A673 (cell line): ENCODE measurements around the gene SFTPB.

Experiments used
- EZH2 ChIP-seq: fragments of 200-600 bp; sonication (generic); IDR thresholded peaks from 2 replicates; pipeline ENCODE4 v1.6.1; 2017; ENCODE audit warnings: borderline replicate concordance, low read depth, mild to moderate bottlenecking, mixed read lengths, antibody characterized with exemption, low read length; ENCODE audit not compliant: poor library complexity, severe bottlenecking
- TF ChIP-seq, protein P1 (sequence below): fragments of 300-800, 200-600 bp; sonication (generic); conservative IDR thresholded peaks from 2 replicates; pipeline ENCODE4 v1.5.1; 2017; ENCODE audit warnings: low read depth, mild to moderate bottlenecking, antibody characterized with exemption, low read length, moderate library complexity, mixed read lengths

DNA sequence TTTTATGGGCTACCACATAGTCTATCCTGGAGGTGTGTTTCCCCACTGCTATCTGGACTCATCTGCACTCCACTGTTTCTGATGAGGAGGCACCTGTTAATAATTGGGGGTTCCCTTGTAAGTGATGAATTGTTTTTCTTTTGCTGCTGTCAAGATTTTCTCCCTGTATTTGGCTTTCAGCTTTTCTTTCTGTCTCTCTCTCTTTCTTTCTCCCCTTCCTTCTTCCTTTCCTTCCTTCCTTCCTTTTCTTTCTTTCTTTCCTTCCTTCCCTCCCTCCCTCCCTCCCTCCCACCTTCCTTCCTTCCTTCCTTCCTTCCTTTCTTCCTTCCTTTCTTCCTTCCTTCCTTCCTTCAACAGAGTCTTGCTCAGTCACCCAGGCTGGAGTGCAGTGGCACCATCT lies 35.3 kb upstream of the SFTPB start:
- TF ChIP-seq EZH2: no peak
- TF ChIP-seq, protein P1, sequence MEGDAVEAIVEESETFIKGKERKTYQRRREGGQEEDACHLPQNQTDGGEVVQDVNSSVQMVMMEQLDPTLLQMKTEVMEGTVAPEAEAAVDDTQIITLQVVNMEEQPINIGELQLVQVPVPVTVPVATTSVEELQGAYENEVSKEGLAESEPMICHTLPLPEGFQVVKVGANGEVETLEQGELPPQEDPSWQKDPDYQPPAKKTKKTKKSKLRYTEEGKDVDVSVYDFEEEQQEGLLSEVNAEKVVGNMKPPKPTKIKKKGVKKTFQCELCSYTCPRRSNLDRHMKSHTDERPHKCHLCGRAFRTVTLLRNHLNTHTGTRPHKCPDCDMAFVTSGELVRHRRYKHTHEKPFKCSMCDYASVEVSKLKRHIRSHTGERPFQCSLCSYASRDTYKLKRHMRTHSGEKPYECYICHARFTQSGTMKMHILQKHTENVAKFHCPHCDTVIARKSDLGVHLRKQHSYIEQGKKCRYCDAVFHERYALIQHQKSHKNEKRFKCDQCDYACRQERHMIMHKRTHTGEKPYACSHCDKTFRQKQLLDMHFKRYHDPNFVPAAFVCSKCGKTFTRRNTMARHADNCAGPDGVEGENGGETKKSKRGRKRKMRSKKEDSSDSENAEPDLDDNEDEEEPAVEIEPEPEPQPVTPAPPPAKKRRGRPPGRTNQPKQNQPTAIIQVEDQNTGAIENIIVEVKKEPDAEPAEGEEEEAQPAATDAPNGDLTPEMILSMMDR: no peak
